Activated CD4-positive, CD25-positive, alpha-beta regulatory T cell treated with anti-CD3 and anti-CD28 coated beads, Interleukin-2, amount 50 U/mL, for 72 hours (primary cell): Measurements from ENCODE around the gene CXCL11.
"Not testable (repeated sequence)": the region's sequence is repeated elsewhere in the genome, so short reads cannot be mapped to it uniquely, and the experiment has no call there.

Experiments used
- DNase-seq: peaks from one replicate; pipeline ENCODE4 v3.0.0; 2021

The CXCL11 gene

DNA sequence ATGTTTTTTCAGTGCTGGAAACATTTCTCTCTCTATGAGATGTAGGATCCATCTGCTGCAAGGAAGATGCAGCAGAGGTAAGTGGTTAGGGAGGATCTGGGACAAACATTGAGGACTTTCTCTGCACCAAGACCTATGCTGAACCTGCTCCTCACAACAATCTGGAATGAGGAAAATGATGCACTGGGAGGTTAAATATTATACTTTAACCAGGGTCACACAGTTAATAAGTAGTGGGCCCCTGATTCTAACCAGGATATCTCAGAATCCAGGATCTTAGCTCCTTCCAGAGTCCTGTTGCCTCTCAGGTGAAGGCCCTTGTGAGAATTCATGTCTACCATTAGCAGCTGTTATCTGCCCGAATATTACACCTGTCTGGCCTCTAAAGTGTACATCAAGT, 35.6 kb downstream of the CXCL11 start:
- no peak for DNase-seq

DNA sequence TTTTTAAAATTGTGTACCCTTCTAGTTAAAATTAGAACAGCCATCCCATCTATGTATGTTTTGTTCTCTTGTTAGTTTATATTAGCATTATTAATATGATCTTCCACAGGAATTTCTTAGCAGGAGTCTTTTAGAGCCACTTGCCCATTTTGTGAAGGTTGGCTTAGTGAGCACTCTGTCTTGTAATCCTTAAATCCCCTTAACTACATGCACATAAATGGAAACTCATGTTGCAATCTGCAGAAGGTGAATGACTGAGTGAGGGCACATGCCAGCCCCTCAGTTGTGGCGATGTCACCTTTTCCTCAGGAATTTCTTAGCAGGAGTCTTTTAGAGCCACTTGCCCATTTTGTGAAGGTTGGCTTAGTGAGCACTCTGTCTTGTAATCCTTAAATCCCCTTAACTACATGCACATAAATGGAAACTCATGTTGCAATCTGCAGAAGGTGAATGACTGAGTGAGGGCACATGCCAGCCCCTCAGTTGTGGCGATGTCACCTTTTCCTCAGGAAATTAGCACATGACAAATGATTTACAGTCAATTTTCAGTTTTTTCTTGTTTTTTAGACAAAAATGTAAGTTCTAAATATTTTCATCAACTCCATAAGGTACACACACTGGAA, 37.2 kb downstream of the CXCL11 start:
- not testable (repeated sequence) for DNase-seq

DNA sequence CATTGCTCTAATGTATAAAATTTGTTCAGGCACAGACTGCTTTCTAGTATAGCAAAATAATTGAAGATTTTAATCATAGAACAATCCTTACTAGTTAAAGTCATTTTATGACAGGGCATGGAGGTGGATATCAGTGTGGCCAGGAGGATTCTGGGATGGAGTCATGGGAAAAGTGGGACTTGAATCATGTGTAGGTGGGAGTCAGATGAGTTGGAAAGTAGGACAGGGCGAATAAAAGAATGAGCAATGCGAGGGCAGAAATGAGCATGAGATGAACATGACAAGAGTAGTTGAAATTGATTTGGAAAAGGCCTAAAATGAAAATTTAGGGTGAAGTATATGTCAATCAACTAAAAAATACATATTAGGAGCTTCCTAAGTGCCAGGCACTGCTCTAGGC, 37.9 kb downstream of the CXCL11 start:
- no peak for DNase-seq

DNA sequence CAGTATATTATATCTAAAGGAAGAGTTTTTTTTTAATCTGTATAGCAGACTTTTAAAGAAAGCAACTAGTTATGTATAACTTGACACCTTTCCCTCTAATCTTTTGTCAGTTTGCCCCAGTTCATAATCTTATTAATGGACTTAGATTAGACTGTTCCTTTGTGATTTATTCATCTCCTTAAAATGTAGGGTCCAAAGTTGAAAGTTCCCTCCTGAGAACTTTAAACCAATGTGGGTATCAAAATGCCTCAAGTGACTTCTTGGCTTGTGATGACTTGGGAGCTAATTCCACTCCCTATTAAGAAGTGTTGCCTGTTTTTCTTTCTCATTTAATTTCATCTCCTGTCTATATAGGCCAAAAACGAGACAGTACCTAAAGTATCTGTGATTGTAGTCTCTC, 38.8 kb downstream of the CXCL11 start:
- DNase-seq: no peak

DNA sequence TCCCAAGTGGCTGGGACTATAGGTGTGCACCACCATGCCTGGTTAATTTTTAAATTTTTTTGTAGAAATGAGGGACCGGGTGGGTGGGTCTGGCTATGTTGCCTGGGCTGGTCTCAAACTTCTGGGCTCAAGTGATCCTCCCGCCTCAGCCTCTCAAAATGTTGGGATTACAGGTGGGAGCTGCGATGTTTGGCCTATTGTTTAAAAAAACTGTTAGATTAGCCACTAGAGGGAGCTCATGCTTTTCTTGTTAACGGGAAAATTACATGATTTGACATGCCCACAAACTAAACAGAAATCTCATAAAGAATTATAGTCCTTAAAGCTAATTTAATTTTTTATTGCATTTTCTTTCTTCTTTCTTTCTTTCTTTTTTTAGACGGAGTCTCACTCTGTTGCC, 40.1 kb downstream of the CXCL11 start:
- DNase-seq: no peak

DNA sequence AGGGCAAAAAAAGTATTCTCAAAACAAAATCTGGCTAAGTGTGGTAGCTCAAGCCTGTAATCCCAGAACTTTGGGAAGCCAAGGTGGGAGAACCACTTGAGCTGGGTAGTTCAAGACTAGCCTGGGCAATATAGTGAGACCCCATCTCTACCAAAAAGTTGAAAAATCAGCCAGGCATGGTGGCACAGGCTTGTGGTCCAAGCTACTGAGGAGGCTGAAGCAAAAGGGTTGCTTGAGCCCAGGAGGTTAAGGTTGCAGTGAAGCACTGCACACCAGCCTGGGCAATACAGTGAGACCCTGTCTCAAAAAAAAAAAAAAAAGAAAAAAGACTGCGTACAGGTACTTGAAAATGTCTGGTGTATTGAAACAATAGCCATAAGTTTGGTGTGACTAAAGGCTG, 43.4 kb downstream of the CXCL11 start:
- no peak for DNase-seq

DNA sequence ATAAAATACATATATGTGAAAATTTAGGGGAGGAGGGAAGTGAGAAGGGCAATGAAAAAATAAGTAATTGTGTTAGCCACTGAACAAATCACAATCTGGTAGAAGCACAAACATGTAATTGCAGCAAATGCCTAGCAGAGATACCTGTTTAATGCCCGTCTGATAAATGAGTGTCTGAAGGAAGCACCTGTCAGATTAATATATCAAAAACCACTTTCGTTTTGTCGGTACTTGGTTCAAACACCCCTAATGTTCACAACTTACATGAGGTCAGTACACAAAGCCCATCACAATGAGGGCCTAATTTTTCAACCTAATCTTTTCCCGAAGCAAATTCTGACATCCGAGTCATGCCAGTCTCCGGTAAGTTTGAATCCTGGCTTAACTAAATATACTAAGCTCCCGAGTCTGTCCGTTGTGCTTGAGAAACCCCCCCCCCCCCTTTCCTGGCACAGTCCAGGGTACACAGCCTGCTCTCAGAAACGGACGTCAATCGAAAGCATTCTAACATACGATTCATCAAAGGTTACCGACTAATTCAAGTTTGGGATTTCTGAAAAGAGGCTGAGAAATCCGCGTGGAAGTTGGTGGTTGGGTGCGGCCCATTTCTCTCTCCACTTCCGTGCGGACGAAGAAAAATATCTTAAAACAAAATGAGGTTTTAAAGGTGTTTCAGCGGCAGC, 45.9 kb downstream of the CXCL11 start:
- no peak for DNase-seq

DNA sequence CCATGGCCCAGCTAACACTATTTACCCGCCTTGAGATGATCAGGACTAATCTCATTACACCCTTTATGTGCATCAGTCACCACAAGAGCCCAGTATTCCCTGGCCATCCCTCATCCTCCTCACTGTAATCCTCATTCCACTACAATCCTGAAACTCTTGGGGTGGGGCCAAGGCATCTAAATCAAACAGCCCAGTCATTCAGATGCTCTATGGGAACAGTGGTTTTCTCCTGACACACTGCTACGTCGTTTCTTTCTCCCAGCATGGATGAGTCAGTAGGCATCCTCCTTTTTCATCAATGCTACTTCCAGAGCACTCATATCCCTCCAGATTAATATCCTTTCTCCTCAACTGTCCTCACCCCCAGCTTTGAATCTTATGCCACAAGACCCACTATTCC, 50.8 kb downstream of the CXCL11 start:
- DNase-seq: no peak
